Esophagus squamous epithelium (tissue), 5 donors: ENCODE measurements around the gene WDFY3. TPM values are rescaled to one million over a fixed set of nuclear protein-coding genes. Genes with fewer than 3 reads are reported as not detected.

Experiments used
- DNase-seq: peaks from one replicate; lab custom pipeline; 2025; lab: John Stamatoyannopoulos, UW
- H3K27ac ChIP-seq, 4 donors: fragments of 200-600 bp; sonication (generic); one replicate each; pipeline ENCODE4 v1.5.1; 2016 to 2019; ENCODE audit warnings: mild to moderate bottlenecking in 1 of 4
- H3K27me3 ChIP-seq, 4 donors: fragments of 200-600 bp; sonication (generic); 1 replicate in 3 of 4; 2 replicates in 1 of 4; pipeline versions ENCODE4 v1.5.1 to v1.6.0; 2017 to 2021; ENCODE audit warnings: antibody characterized with exemption in 1 of 4
- H3K36me3 ChIP-seq, 3 donors: fragments of 200-600 bp; sonication (generic); one replicate each; pipeline ENCODE4 v1.5.1; 2016 to 2019
- H3K4me1 ChIP-seq, 3 donors: fragments of 200-600 bp; sonication (generic); one replicate each; pipeline ENCODE4 v1.5.1; 2017 to 2019
- H3K4me3 ChIP-seq, 4 donors: fragments of 200-600 bp; sonication (generic); 1 replicate in 3 of 4; 2 replicates in 1 of 4; pipeline ENCODE4 v1.5.1; 2016 to 2019; ENCODE audit warnings: mild to moderate bottlenecking in 2 of 4, moderate library complexity in 1 of 4
- H3K9me3 ChIP-seq, 3 donors: fragments of 200-600 bp; sonication (generic); one replicate each; pipeline ENCODE4 v1.5.1; 2016 to 2019
- CTCF ChIP-seq, 6 experiments: fragments of 450-650 bp in 4 of 6; fragments of 200-600 bp in 2 of 6; sonication (generic) in 2 of 6; IDR thresholded peaks; one replicate each; pipeline ENCODE4 v1.5.1; 2016 to 2019; ENCODE audit warnings: antibody characterized with exemption in 6 of 6, mild to moderate bottlenecking in 4 of 6, moderate library complexity in 4 of 6
- POLR2A ChIP-seq, 4 donors: fragments of 450-650 bp; IDR thresholded peaks; one replicate each; pipeline ENCODE4 v1.6.1; 2017; ENCODE audit warnings: antibody characterized with exemption in 4 of 4, mild to moderate bottlenecking in 4 of 4, moderate library complexity in 3 of 4
- WGBS, 2 donors: methylation state at CpG; one replicate each; pipeline ENCODE4 v1.1.5; 2018; 5-methylcytosine and 5-hydroxymethylcytosine counted together
- intact Hi-C: fragments of 100-400 bp; cut with DNase I; formaldehyde crosslinking; loops from one replicate; pipeline ENCODE4 v1.15.0; 2022
- total RNA-seq, 4 donors: library from RNA; depleted of rRNA; stranded (reverse); fragments of >200 nt; gene quantifications; one replicate each; pipeline ENCODE4 v1.1.0, GENCODE V29; 2016
- donor health status: DM: yes; HTN: yes; CAD: no.

Gene WDFY3
- total RNA-seq, 4 donors from 2014 or later: 30.9 to 70.0 (median 42.2) TPM

DNA sequence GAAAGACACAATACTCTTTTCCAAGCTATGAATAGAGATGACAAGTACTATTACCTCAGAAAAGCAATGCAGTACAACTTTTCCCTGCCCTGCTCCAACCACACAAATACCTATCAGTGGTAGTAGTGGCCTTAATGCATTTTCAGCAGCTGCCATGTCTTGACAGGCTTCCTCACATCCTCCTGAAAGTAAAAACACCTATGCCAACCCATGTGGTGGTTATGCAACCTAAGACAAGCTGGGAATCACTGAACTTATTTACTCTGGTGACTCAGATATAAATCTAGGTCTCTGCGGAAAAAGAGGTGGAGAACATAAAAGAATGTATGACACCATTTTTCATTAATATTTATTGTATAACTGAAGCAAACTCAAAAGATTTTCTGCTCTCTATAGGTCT, 14.5 kb downstream of the WDFY3 start:
- no peak for DNase-seq
- Histone ChIP-seq H3K27ac (peak overlapping the region; percentile 46 to 79 (median 72)), H3K4me1 (peaks cover 0 to 66% (median 8%) of the 10 kb centered on the region in 3 donors), H3K4me3 (no peak overlapping the region), H3K36me3 (no peaks in the 10 kb centered on the region), H3K27me3 (no peaks in the 10 kb centered on the region), H3K9me3 (no peaks in the 10 kb centered on the region)
- intact Hi-C loops: no loop called here
- 0 to 15% methylated on average over 1 of the region's 1 CpG for WGBS, 2 donors
- no peak for TF ChIP-seq CTCF (IDR thresholded peaks at IDR 0.05)
- TF ChIP-seq POLR2A (IDR thresholded peaks at IDR 0.05): no peak

DNA sequence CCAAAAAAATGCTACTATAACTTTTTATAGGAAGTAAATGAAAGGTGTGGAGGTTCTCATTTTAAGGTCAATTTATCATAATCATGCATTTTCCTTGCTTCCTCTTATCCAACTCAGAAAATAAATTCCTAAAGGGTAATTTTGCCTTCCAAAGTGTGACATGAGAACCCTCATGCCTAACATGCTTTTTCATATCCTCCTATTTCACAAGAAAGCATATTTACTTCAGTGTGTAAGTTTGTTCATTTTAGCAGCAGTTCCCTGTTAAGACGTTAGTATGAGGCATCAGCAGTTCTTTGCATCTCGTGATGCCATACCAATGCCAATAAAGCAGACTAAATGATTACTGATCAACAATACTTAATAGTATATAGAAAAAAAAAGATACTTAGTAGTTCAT, 18.4 kb downstream of the WDFY3 start:
- no peak for DNase-seq
- no peak overlapping the region for H3K4me3 ChIP-seq
- peaks cover 0 to 51% (median 8%) of the 10 kb centered on the region in 3 donors for H3K4me1 ChIP-seq
- no peak overlapping the region for H3K27ac ChIP-seq
- no peaks in the 10 kb centered on the region for H3K36me3 ChIP-seq
- WGBS, 2 donors: 52 to 62% methylated on average over 2 of the region's 2 CpGs
- intact Hi-C loops: no loop called here
- no peak for TF ChIP-seq CTCF (IDR thresholded peaks at IDR 0.05)
- no peak for TF ChIP-seq POLR2A (IDR thresholded peaks at IDR 0.05)
- H3K27me3 ChIP-seq: no peaks in the 10 kb centered on the region
- H3K9me3 ChIP-seq: no peaks in the 10 kb centered on the region

- no peak for DNase-seq
- Histone ChIP-seq H3K36me3 (no peaks in the 10 kb centered on the region), H3K4me1 (peaks cover 0 to 24% (median 0%) of the 10 kb centered on the region in 3 donors)
Measured at GRCh38 chr4:84944947-84945346, 21.5 kb downstream of the WDFY3 start.

GRCh38 chr4:84940960-84941359, 25.5 kb downstream of the WDFY3 start:
- Histone ChIP-seq H3K36me3 (no peaks in the 10 kb centered on the region), H3K27me3 (no peaks in the 10 kb centered on the region), H3K4me3 (no peak overlapping the region), H3K9me3 (peaks cover 0 to 22% (median 8%) of the 10 kb centered on the region in 3 donors), H3K27ac (no peak overlapping the region), H3K4me1 (peaks cover 0 to 41% (median 3%) of the 10 kb centered on the region in 3 donors)
- no peak for DNase-seq
- intact Hi-C loops: no loop called here
- TF ChIP-seq CTCF (IDR thresholded peaks at IDR 0.05): no peak
- TF ChIP-seq POLR2A (IDR thresholded peaks at IDR 0.05): no peak

More at GRCh38 chr4:84944947-84945346, 21.5 kb downstream of the WDFY3 start:
- H3K9me3 ChIP-seq: peaks cover 0 to 22% (median 8%) of the 10 kb centered on the region in 3 donors
- no peak overlapping the region for H3K4me3 ChIP-seq
- TF ChIP-seq POLR2A (IDR thresholded peaks at IDR 0.05) (no peak), CTCF (IDR thresholded peaks at IDR 0.05) (no peak)
- 50 to 58% methylated on average over 1 of the region's 1 CpG for WGBS, 2 donors
- no peak overlapping the region for H3K27ac ChIP-seq
- intact Hi-C loops: no loop called here
- H3K27me3 ChIP-seq: no peaks in the 10 kb centered on the region

GRCh38 chr4:84939113-84939512, 27.4 kb downstream of the WDFY3 start:
- WGBS, 2 donors: 82 to 88% methylated on average over 6 of the region's 6 CpGs
- TF ChIP-seq POLR2A (IDR thresholded peaks at IDR 0.05) (no peak), CTCF (IDR thresholded peaks at IDR 0.05) (no peak)
- peaks cover 0 to 28% (median 3%) of the 10 kb centered on the region in 3 donors for H3K4me1 ChIP-seq
- no peaks in the 10 kb centered on the region for H3K27me3 ChIP-seq
- peak overlapping the region in 2 of 4 donors; percentile 10 to 16 for H3K27ac ChIP-seq
- no peak overlapping the region for H3K4me3 ChIP-seq
- no peak for DNase-seq
- peaks cover 0 to 22% (median 8%) of the 10 kb centered on the region in 3 donors for H3K9me3 ChIP-seq
- no peaks in the 10 kb centered on the region for H3K36me3 ChIP-seq
- intact Hi-C loops: no loop called here
